Measurements from ENCODE around the gene SELENOH.

Gene SELENOH

GRCh38 chr11:57787006-57787604 lies 45.8 kb downstream of the SELENOH start:
- Histone ChIP-seq H3K4me1 (ENCODE audit: control insufficient read depth, insufficient read depth, low read length) (no peaks in the 10 kb centered on the region), H3K27ac (ENCODE audit: extremely low read depth, low read depth, low read length) (no peak overlapping the region), H3K4me3 (ENCODE audit: low read depth, low read length) (no peak overlapping the region), H3K9me3 (ENCODE audit: control insufficient read depth, insufficient read depth, low read depth, low read length) (no peaks in the 10 kb centered on the region), H3K36me3 (ENCODE audit: control insufficient read depth in 2 of 2, insufficient read depth in 1 of 2, low read length in 2 of 2) (peaks cover 0 to 11% of the 10 kb centered on the region in 2 experiments; a peak in 1 of 3 replicates)
- CTCF ChIA-PET = interaction anchor here (1.9 kb wide), 1 partner anchor 14 kb away, joined by 8 read pairs; no protein-coding TSS in a partner anchor
- TF ChIP-seq PRDM2 (tag by site-specific recombination; IDR thresholded peaks at IDR 0.05; ENCODE audit: borderline replicate concordance) (no peak), ZNF175 (tag by site-specific recombination; IDR thresholded peaks at IDR 0.05) (no peak), KLF16 (tag by site-specific recombination; IDR thresholded peaks at IDR 0.05) (no peak), ZSCAN16 (tag by site-specific recombination; IDR thresholded peaks at IDR 0.05) (no peak), ZNF202 (tag by site-specific recombination; IDR thresholded peaks at IDR 0.05; ENCODE audit: borderline replicate concordance) (no peak), ZNF510 (tag by site-specific recombination; IDR thresholded peaks at IDR 0.05; ENCODE audit: insufficient replicate concordance) (no peak), ZNF518A (tag by site-specific recombination; conservative IDR thresholded peaks at IDR 0.05; ENCODE audit: low read depth) (no peak), ZSCAN4 (tag by site-specific recombination; IDR thresholded peaks at IDR 0.05) (no peak), ZNF48 (tag by site-specific recombination; IDR thresholded peaks at IDR 0.05) (no peak), ZNF280C (tag by site-specific recombination; IDR thresholded peaks at IDR 0.05) (no peak), ZNF433 (tag by site-specific recombination; IDR thresholded peaks at IDR 0.05; ENCODE audit: low read depth) (no peak)
- TF ChIP-seq, protein P1, sequence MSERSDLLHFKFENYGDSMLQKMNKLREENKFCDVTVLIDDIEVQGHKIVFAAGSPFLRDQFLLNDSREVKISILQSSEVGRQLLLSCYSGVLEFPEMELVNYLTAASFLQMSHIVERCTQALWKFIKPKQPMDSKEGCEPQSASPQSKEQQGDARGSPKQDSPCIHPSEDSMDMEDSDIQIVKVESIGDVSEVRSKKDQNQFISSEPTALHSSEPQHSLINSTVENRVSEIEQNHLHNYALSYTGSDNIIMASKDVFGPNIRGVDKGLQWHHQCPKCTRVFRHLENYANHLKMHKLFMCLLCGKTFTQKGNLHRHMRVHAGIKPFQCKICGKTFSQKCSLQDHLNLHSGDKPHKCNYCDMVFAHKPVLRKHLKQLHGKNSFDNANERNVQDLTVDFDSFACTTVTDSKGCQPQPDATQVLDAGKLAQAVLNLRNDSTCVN (tag by site-specific recombination; optimal IDR thresholded peaks at IDR 0.05) = no peak
- POLR2A ChIA-PET = no interaction called here

All from HEK293 (cell line).